H9 (cell line): ENCODE measurements around the gene CR1L. TPM values are rescaled to one million over a fixed set of nuclear protein-coding genes. Genes with fewer than 3 reads are reported as not detected.

ENCODE experiments used
- DNase-seq: peaks from one replicate; pipeline ENCODE4 v3.0.0-alpha.2; 2017
- H2AFZ ChIP-seq: one replicate; pipeline ENCODE4 v1.6.1; 2013; ENCODE audit warnings: mild to moderate bottlenecking, low read length, control low read depth, moderate library complexity
- H2AK5ac ChIP-seq: 2 replicates; pipeline ENCODE4 v1.6.1; 2013; ENCODE audit warnings: low read length, control low read depth, mixed read lengths; ENCODE audit not compliant: insufficient read length
- H2BK120ac ChIP-seq: one replicate; pipeline ENCODE4 v1.6.1; 2013; ENCODE audit warnings: low read depth, mild to moderate bottlenecking, low read length, control low read depth, inconsistent platforms; ENCODE audit not compliant: poor library complexity, severe bottlenecking
- H2BK12ac ChIP-seq: 2 replicates; pipeline ENCODE4 v1.6.1; 2013; ENCODE audit warnings: low read length, control low read depth, mixed read lengths, low read depth; ENCODE audit not compliant: insufficient read length
- H2BK15ac ChIP-seq: 2 replicates; pipeline ENCODE4 v1.6.1; 2013; ENCODE audit warnings: low read depth, low read length, control low read depth
- H2BK20ac ChIP-seq: one replicate; pipeline ENCODE4 v1.6.1; 2013; ENCODE audit warnings: low read depth, mild to moderate bottlenecking, low read length, control low read depth, inconsistent platforms; ENCODE audit not compliant: poor library complexity, severe bottlenecking
- H2BK5ac ChIP-seq: 2 replicates; pipeline ENCODE4 v1.6.1; 2013; ENCODE audit warnings: low read length, control low read depth, mixed read lengths; ENCODE audit not compliant: insufficient read length
- H3K14ac ChIP-seq: 2 replicates; pipeline ENCODE4 v1.6.1; 2013; ENCODE audit warnings: low read length, control low read depth; ENCODE audit not compliant: insufficient read depth
- H3K18ac ChIP-seq: 2 replicates; pipeline ENCODE4 v1.6.1; 2013; ENCODE audit warnings: low read depth, mild to moderate bottlenecking, mixed read lengths, low read length, control low read depth; ENCODE audit not compliant: insufficient read length
- H3K23ac ChIP-seq: 2 replicates; pipeline ENCODE4 v1.6.1; 2013; ENCODE audit warnings: low read length, control low read depth, mixed read lengths, low read depth; ENCODE audit not compliant: insufficient read length
- H3K23me2 ChIP-seq: 2 replicates; pipeline ENCODE4 v1.6.1; 2013; ENCODE audit warnings: low read depth, mild to moderate bottlenecking, mixed read lengths, low read length, control low read depth; ENCODE audit not compliant: insufficient read length, poor library complexity, severe bottlenecking
- H3K27ac ChIP-seq: 2 replicates; pipeline ENCODE4 v1.5.1; 2013; ENCODE audit warnings: low read length, control low read depth, mixed read lengths, low read depth; ENCODE audit not compliant: insufficient read length
- H3K27me3 ChIP-seq: 2 replicates; pipeline ENCODE4 v1.6.1; 2013; ENCODE audit warnings: low read length, control low read depth, inconsistent platforms; ENCODE audit not compliant: insufficient read depth
- H3K4ac ChIP-seq: 2 replicates; pipeline ENCODE4 v1.6.1; 2013; ENCODE audit warnings: low read depth, mild to moderate bottlenecking, control low read depth, inconsistent platforms, low read length, moderate library complexity
- H3K4me1 ChIP-seq: 2 replicates; pipeline ENCODE4 v1.6.1; 2013; ENCODE audit warnings: low read length, control low read depth, inconsistent platforms; ENCODE audit not compliant: insufficient read depth
- H3K4me2 ChIP-seq: 2 replicates; pipeline ENCODE4 v1.6.1; 2013; ENCODE audit warnings: low read length, control low read depth, mixed read lengths; ENCODE audit not compliant: insufficient read length, insufficient read depth
- H3K56ac ChIP-seq: 2 replicates; pipeline ENCODE4 v1.6.1; 2013; ENCODE audit warnings: low read depth, mild to moderate bottlenecking, mixed read lengths, low read length, control low read depth; ENCODE audit not compliant: insufficient read length
- H3K79me1 ChIP-seq: 2 replicates; pipeline ENCODE4 v1.6.1; 2013; ENCODE audit warnings: low read depth, mild to moderate bottlenecking, moderate library complexity, low read length, control low read depth, inconsistent platforms; ENCODE audit not compliant: insufficient read depth, poor library complexity, severe bottlenecking
- H3K79me2 ChIP-seq: 2 replicates; pipeline ENCODE4 v1.6.1; 2013; ENCODE audit warnings: low read length, control low read depth, inconsistent platforms; ENCODE audit not compliant: insufficient read depth
- H3K9ac ChIP-seq: 2 replicates; pipeline ENCODE4 v1.6.1; 2013; ENCODE audit warnings: low read length, control low read depth, mixed read lengths; ENCODE audit not compliant: insufficient read length; ENCODE audit errors: extremely low read depth
- H3K9me3 ChIP-seq: one replicate; pipeline ENCODE4 v1.6.1; 2013; ENCODE audit warnings: low read depth, low read length, inconsistent platforms; ENCODE audit not compliant: control insufficient read depth
- H3T11ph ChIP-seq: one replicate; pipeline ENCODE4 v1.6.1; 2013; ENCODE audit warnings: mild to moderate bottlenecking, low read length, control low read depth, inconsistent platforms
- H4K20me1 ChIP-seq: one replicate; pipeline ENCODE4 v1.6.1; 2013; ENCODE audit not compliant: control insufficient read depth, insufficient read length, insufficient read depth
- H4K5ac ChIP-seq: 2 replicates; pipeline ENCODE4 v1.6.1; 2013; ENCODE audit warnings: low read depth, mild to moderate bottlenecking, mixed read lengths, low read length, control low read depth; ENCODE audit not compliant: insufficient read length
- H4K8ac ChIP-seq: replicated peaks from 2 replicates; pipeline ENCODE4 v1.6.1; 2013; ENCODE audit warnings: low read length, control low read depth, mixed read lengths, low read depth; ENCODE audit not compliant: insufficient read length
- H4K91ac ChIP-seq: 2 replicates; pipeline ENCODE4 v1.6.1; 2013; ENCODE audit warnings: low read depth, mild to moderate bottlenecking, moderate library complexity, mixed read lengths, low read length, control low read depth; ENCODE audit not compliant: insufficient read length
- H3K27ac Mint-ChIP-seq, 3 experiments: 2 replicates in 2 of 3; 3 replicates in 1 of 3; pipeline ENCODE4 v1.8.0; 2020 to 2021; ENCODE audit warnings: mixed read lengths in 3 of 3, mild to moderate bottlenecking in 1 of 3, moderate library complexity in 1 of 3
- H3K27me3 Mint-ChIP-seq: 2 replicates; pipeline ENCODE4 v1.8.0; 2021; ENCODE audit warnings: low read depth, mild to moderate bottlenecking, moderate library complexity, mixed read lengths
- H3K36me3 Mint-ChIP-seq, 3 experiments: 2 replicates in 2 of 3; 3 replicates in 1 of 3; pipeline ENCODE4 v1.8.0; 2020 to 2021; ENCODE audit warnings: low read depth in 3 of 3, mixed read lengths in 3 of 3; ENCODE audit not compliant: insufficient read depth in 1 of 3
- H3K4me1 Mint-ChIP-seq, 2 experiments: 2 replicates each; pipeline ENCODE4 v1.8.0; 2020; ENCODE audit warnings: mixed read lengths in 2 of 2
- H3K4me3 Mint-ChIP-seq, 2 experiments: 2 replicates in 1 of 2; 3 replicates in 1 of 2; pipeline ENCODE4 v1.8.0; 2020 to 2021; ENCODE audit warnings: mild to moderate bottlenecking in 2 of 2, mixed read lengths in 2 of 2, moderate library complexity in 1 of 2
- H3K9me3 Mint-ChIP-seq, 2 experiments: 2 replicates in 1 of 2; 3 replicates in 1 of 2; pipeline ENCODE4 v1.8.0; 2020; ENCODE audit warnings: mild to moderate bottlenecking in 2 of 2, mixed read lengths in 2 of 2, moderate library complexity in 1 of 2
- CTCF ChIP-seq: fragments of 200-600 bp; sonication (generic); conservative IDR thresholded peaks from 3 replicates; pipeline ENCODE4 v1.8.0; 2021; ENCODE audit warnings: antibody characterized with exemption, mild to moderate bottlenecking
- WGBS: extraction: QIAGEN DNeasy Blood & Tissue Kit; methylation state at CpG from one replicate; pipeline ENCODE4 v1.1.7; 2013; ENCODE audit warnings: missing lambda C conversion rate, low lambda C conversion rate, mixed read lengths; ENCODE audit not compliant: insufficient read length; ENCODE audit errors: extremely low coverage; 5-methylcytosine and 5-hydroxymethylcytosine counted together
- total RNA-seq: library from RNA; stranded (reverse); gene quantifications from 2 replicates; pipeline ENCODE4 v1.2.1, GENCODE V29; 2021

CR1L gene
- total RNA-seq, 1 experiment from 2014 or later, result 0.37 TPM

- Histone ChIP-seq H3K23ac (no peak overlapping the region), H2BK15ac (no peak overlapping the region), H4K8ac (no peak overlapping the region), H2AK5ac (no peak overlapping the region), H3K9me3 (no peaks in the 10 kb centered on the region), H3T11ph (no peak overlapping the region), H2BK5ac (no peak overlapping the region), H2BK120ac (no peak overlapping the region), H4K20me1 (no peaks in the 10 kb centered on the region), H3K14ac (no peak overlapping the region), H3K27me3 (no peaks in the 10 kb centered on the region), H2BK12ac (no peak overlapping the region), H2AFZ (no peak overlapping the region), H3K23me2 (no peaks in the 10 kb centered on the region), H3K9ac (no peak overlapping the region), H4K5ac (no peak overlapping the region), H3K79me2 (no peaks in the 10 kb centered on the region), H3K18ac (no peak overlapping the region), H3K79me1 (no peaks in the 10 kb centered on the region), H3K4me1 (no peaks in the 10 kb centered on the region; the same call in 1 of the 2 replicates), H3K56ac (no peak overlapping the region), H4K91ac (no peak overlapping the region), H3K4me2 (no peak overlapping the region), H3K27ac (no peak overlapping the region), H3K4ac (no peak overlapping the region), H2BK20ac (no peak overlapping the region)
- DNase-seq, result no peak
- H3K4me3 Mint-ChIP-seq, result no peak overlapping the region
- H3K9me3 Mint-ChIP-seq, result no peaks in the 10 kb centered on the region
- TF ChIP-seq CTCF, result no peak
- H3K4me1 Mint-ChIP-seq, result peaks cover 26 to 36% of the 10 kb centered on the region in 2 experiments
- no peaks in the 10 kb centered on the region for H3K36me3 Mint-ChIP-seq
- H3K27ac Mint-ChIP-seq, result no peak overlapping the region; a peak in 1 of 7 replicates
- H3K27me3 Mint-ChIP-seq, result no peaks in the 10 kb centered on the region
- WGBS, result no CpG with 5 or more reads among the region's 5 CpGs
Observed at GRCh38 chr1:207649210-207649753, 4.3 kb downstream of the CR1L start.
